SH-SY5Y (cell line): ENCODE results near the gene FOXP1.

ENCODE experiments used
- GATA2 ChIP-seq: IDR thresholded peaks from 2 replicates; pipeline ENCODE4 v1.6.1; 2011; ENCODE audit warnings: mild to moderate bottlenecking, low read depth, low read length
- GATA3 ChIP-seq: IDR thresholded peaks from 2 replicates; pipeline ENCODE4 v1.6.1; 2011; ENCODE audit warnings: low read depth, mild to moderate bottlenecking, low read length, moderate library complexity

FOXP1 gene

GRCh38 chr3:71458895-71459294 lies 124.6 kb downstream of the FOXP1 start:
- TF ChIP-seq GATA3 (no peak), GATA2 (no peak)

- TF ChIP-seq GATA3 (no peak), GATA2 (no peak)
These were observed 126.7 kb downstream of the FOXP1 start for GRCh38 chr3:71456826-71457225.

- TF ChIP-seq GATA3 (no peak), GATA2 (no peak)
These were observed 127.4 kb downstream of the FOXP1 start for GRCh38 chr3:71456156-71456555.

- no peak for TF ChIP-seq GATA2
- no peak for TF ChIP-seq GATA3
These were observed 128.8 kb downstream of the FOXP1 start for GRCh38 chr3:71454512-71455403.

- TF ChIP-seq GATA2: no peak
- no peak for TF ChIP-seq GATA3
These were observed 129.6 kb downstream of the FOXP1 start for GRCh38 chr3:71453822-71454511.

GRCh38 chr3:71453319-71453718 lies 130.2 kb downstream of the FOXP1 start:
- TF ChIP-seq GATA2 (no peak), GATA3 (no peak)

GRCh38 chr3:71451812-71452211 lies 131.7 kb downstream of the FOXP1 start:
- no peak for TF ChIP-seq GATA3

- TF ChIP-seq GATA3: no peak
- no peak for TF ChIP-seq GATA2
These were observed 132.5 kb downstream of the FOXP1 start for GRCh38 chr3:71451060-71451459.

- TF ChIP-seq GATA3 (no peak), GATA2 (no peak)
These were observed 133.4 kb downstream of the FOXP1 start for GRCh38 chr3:71450162-71450561.

- TF ChIP-seq GATA2: no peak
- TF ChIP-seq GATA3: no peak
These were observed 135.7 kb downstream of the FOXP1 start for GRCh38 chr3:71447803-71448202.

GRCh38 chr3:71447197-71447596 lies 136.3 kb downstream of the FOXP1 start:
- TF ChIP-seq GATA2: no peak
- no peak for TF ChIP-seq GATA3

GRCh38 chr3:71446734-71447133 lies 136.8 kb downstream of the FOXP1 start:
- TF ChIP-seq GATA2 (no peak), GATA3 (no peak)

GRCh38 chr3:71446260-71446659 lies 137.3 kb downstream of the FOXP1 start:
- no peak for TF ChIP-seq GATA2
- TF ChIP-seq GATA3: no peak

- TF ChIP-seq GATA2: no peak
- TF ChIP-seq GATA3: no peak
These were observed 138.7 kb downstream of the FOXP1 start for GRCh38 chr3:71444861-71445259.

GRCh38 chr3:71444028-71444860 lies 139.3 kb downstream of the FOXP1 start:
- TF ChIP-seq GATA3: peak; percentile 90
- TF ChIP-seq GATA2: peak; percentile 98
